NB4 (cell line): ENCODE data around the gene TSPAN10.

ENCODE experiments used
- CTCF ChIP-seq: IDR thresholded peaks from one replicate; pipeline ENCODE4 v1.5.1; 2012; ENCODE audit warnings: low read depth, low read length
- MAX ChIP-seq: IDR thresholded peaks from 2 replicates; pipeline ENCODE4 v1.6.1; 2011; ENCODE audit warnings: low read depth, low read length
- POLR2A ChIP-seq: IDR thresholded peaks from 2 replicates; pipeline ENCODE4 v1.6.1; 2011; ENCODE audit warnings: mild to moderate bottlenecking; ENCODE audit not compliant: insufficient read length; ENCODE audit errors: extremely low read depth

GRCh38 chr17:81644976-81645952 lies 8.3 kb downstream of the TSPAN10 start:
- TF ChIP-seq CTCF: no peak
- TF ChIP-seq POLR2A: no peak
- TF ChIP-seq MAX: no peak
